Measurements from ENCODE around the gene NFE2L3. TPM values are rescaled to one million over a fixed set of nuclear protein-coding genes. Genes with fewer than 3 reads are reported as not detected.
"Not testable (repeated sequence)": the region's sequence is repeated elsewhere in the genome, so short reads cannot be mapped to it uniquely, and the experiment has no call there.

The NFE2L3 gene
- total and polyA plus RNA-seq, 5 donors, result 0.32 to 1.3 (median 1.1) TPM

GRCh38 chr7:26171601-26172000 is 19.6 kb downstream of the NFE2L3 start:
- intact Hi-C loops (cut with DNase I), result no loop called here
- H3K4me1 ChIP-seq (ENCODE audit: control insufficient read depth, insufficient read depth, low read length), result no peaks in the 10 kb centered on the region
- no peak for ATAC-seq
- H3K4me3 ChIP-seq (ENCODE audit: low read length), result no peak overlapping the region
- no peaks in the 10 kb centered on the region for H3K27me3 ChIP-seq (ENCODE audit: control insufficient read depth, insufficient read depth)
- WGBS, result 92% methylated on average over 2 of the region's 2 CpGs
- no peak overlapping the region for H3K27ac ChIP-seq (ENCODE audit: low read length)
- no peaks in the 10 kb centered on the region for H3K9me3 ChIP-seq (ENCODE audit: control insufficient read depth, low read length)
- no peak for DNase-seq

GRCh38 chr7:26172048-26172447 is 20.1 kb downstream of the NFE2L3 start:
- intact Hi-C loops (cut with DNase I), result no loop called here
- H3K9me3 ChIP-seq (ENCODE audit: control insufficient read depth, low read length), result no peaks in the 10 kb centered on the region
- H3K27me3 ChIP-seq (ENCODE audit: control insufficient read depth, insufficient read depth), result no peaks in the 10 kb centered on the region
- no peaks in the 10 kb centered on the region for H3K4me1 ChIP-seq (ENCODE audit: control insufficient read depth, insufficient read depth, low read length)
- DNase-seq (no peak), ATAC-seq (no peak)
- no peak overlapping the region for H3K4me3 ChIP-seq (ENCODE audit: low read length)
- no peak overlapping the region for H3K27ac ChIP-seq (ENCODE audit: low read length)
- 97% methylated on average over 1 of the region's 1 CpG for WGBS

GRCh38 chr7:26175903-26176302 is 23.9 kb downstream of the NFE2L3 start:
- H3K4me1 ChIP-seq (ENCODE audit: control insufficient read depth, insufficient read depth, low read length); H3K27me3 ChIP-seq (ENCODE audit: control insufficient read depth, insufficient read depth); intact Hi-C loops (cut with DNase I); H3K9me3 ChIP-seq (ENCODE audit: control insufficient read depth, low read length); H3K27ac ChIP-seq (ENCODE audit: low read length); DNase-seq; ATAC-seq; H3K4me3 ChIP-seq (ENCODE audit: low read length): not testable (repeated sequence)
- WGBS, result 93% methylated on average over 2 of the region's 4 CpGs

- ATAC-seq; H3K4me3 ChIP-seq (ENCODE audit: low read length); H3K9me3 ChIP-seq (ENCODE audit: control insufficient read depth, low read length); H3K27me3 ChIP-seq (ENCODE audit: control insufficient read depth, insufficient read depth); intact Hi-C loops (cut with DNase I); DNase-seq; H3K4me1 ChIP-seq (ENCODE audit: control insufficient read depth, insufficient read depth, low read length); H3K27ac ChIP-seq (ENCODE audit: low read length): not testable (repeated sequence)
- 98% methylated on average over 18 of the region's 26 CpGs for WGBS
These were observed 24.7 kb downstream of the NFE2L3 start for GRCh38 chr7:26176696-26177095.

GRCh38 chr7:26177269-26177668 is 25.3 kb downstream of the NFE2L3 start:
- DNase-seq; intact Hi-C loops (cut with DNase I); ATAC-seq; H3K9me3 ChIP-seq (ENCODE audit: control insufficient read depth, low read length); H3K4me3 ChIP-seq (ENCODE audit: low read length); H3K27ac ChIP-seq (ENCODE audit: low read length); H3K27me3 ChIP-seq (ENCODE audit: control insufficient read depth, insufficient read depth); H3K4me1 ChIP-seq (ENCODE audit: control insufficient read depth, insufficient read depth, low read length): not testable (repeated sequence)
- 93% methylated on average over 20 of the region's 20 CpGs for WGBS

- ATAC-seq (peak; percentile 6 to 33), DNase-seq (no peak)
- 83% methylated on average over 7 of the region's 7 CpGs for WGBS
These were observed 26.4 kb downstream of the NFE2L3 start for GRCh38 chr7:26178272-26178960.

GRCh38 chr7:26179422-26179821 is 27.4 kb downstream of the NFE2L3 start:
- ATAC-seq, result peak in 1 of 2 donors; percentile 30
- H3K27me3 ChIP-seq (ENCODE audit: control insufficient read depth, insufficient read depth), result no peaks in the 10 kb centered on the region
- peaks cover 4% of the 10 kb centered on the region for H3K4me1 ChIP-seq (ENCODE audit: control insufficient read depth, insufficient read depth, low read length)
- DNase-seq, result no peak
- H3K27ac ChIP-seq (ENCODE audit: low read length), result no peak overlapping the region
- intact Hi-C loops (cut with DNase I), result no loop called here
- no peaks in the 10 kb centered on the region for H3K9me3 ChIP-seq (ENCODE audit: control insufficient read depth, low read length)
- H3K4me3 ChIP-seq (ENCODE audit: low read length), result no peak overlapping the region
- 58% methylated on average over 5 of the region's 5 CpGs for WGBS

More at GRCh38 chr7:26178272-26178960, 26.4 kb downstream of the NFE2L3 start:
- H3K27me3 ChIP-seq (ENCODE audit: control insufficient read depth, insufficient read depth), result no peaks in the 10 kb centered on the region
- intact Hi-C loops (cut with DNase I), result no loop called here
- H3K9me3 ChIP-seq (ENCODE audit: control insufficient read depth, low read length), result no peaks in the 10 kb centered on the region
- H3K4me3 ChIP-seq (ENCODE audit: low read length), result no peak overlapping the region
- peaks cover 4% of the 10 kb centered on the region for H3K4me1 ChIP-seq (ENCODE audit: control insufficient read depth, insufficient read depth, low read length)
- H3K27ac ChIP-seq (ENCODE audit: low read length), result no peak overlapping the region

GRCh38 chr7:26179826-26180497 is 28.0 kb downstream of the NFE2L3 start:
- 46% methylated on average over 8 of the region's 8 CpGs for WGBS
- peaks cover 4% of the 10 kb centered on the region for H3K4me1 ChIP-seq (ENCODE audit: control insufficient read depth, insufficient read depth, low read length)
- no peak overlapping the region for H3K4me3 ChIP-seq (ENCODE audit: low read length)
- H3K27ac ChIP-seq (ENCODE audit: low read length), result no peak overlapping the region
- no peaks in the 10 kb centered on the region for H3K27me3 ChIP-seq (ENCODE audit: control insufficient read depth, insufficient read depth)
- ATAC-seq (peak; percentile 19 to 40), DNase-seq (no peak)
- intact Hi-C loops (cut with DNase I), result no loop called here
- H3K9me3 ChIP-seq (ENCODE audit: control insufficient read depth, low read length), result no peaks in the 10 kb centered on the region

- no peaks in the 10 kb centered on the region for H3K9me3 ChIP-seq (ENCODE audit: control insufficient read depth, low read length)
- no peak for DNase-seq
- ATAC-seq, result peak; percentile 50 to 65
- no peak overlapping the region for H3K4me3 ChIP-seq (ENCODE audit: low read length)
- no peaks in the 10 kb centered on the region for H3K27me3 ChIP-seq (ENCODE audit: control insufficient read depth, insufficient read depth)
- 24% methylated on average over 5 of the region's 5 CpGs for WGBS
- intact Hi-C loops (cut with DNase I), result no loop called here
- H3K4me1 ChIP-seq (ENCODE audit: control insufficient read depth, insufficient read depth, low read length), result peaks cover 4% of the 10 kb centered on the region
- H3K27ac ChIP-seq (ENCODE audit: low read length), result no peak overlapping the region
These were observed 28.8 kb downstream of the NFE2L3 start for GRCh38 chr7:26180792-26181198.

GRCh38 chr7:26181474-26182227 is 29.7 kb downstream of the NFE2L3 start:
- no peak for DNase-seq
- ATAC-seq, result no peak
- no peaks in the 10 kb centered on the region for H3K27me3 ChIP-seq (ENCODE audit: control insufficient read depth, insufficient read depth)
- H3K4me1 ChIP-seq (ENCODE audit: control insufficient read depth, insufficient read depth, low read length), result peaks cover 4% of the 10 kb centered on the region
- H3K9me3 ChIP-seq (ENCODE audit: control insufficient read depth, low read length), result no peaks in the 10 kb centered on the region
- WGBS, result 74% methylated on average over 3 of the region's 3 CpGs
- no peak overlapping the region for H3K4me3 ChIP-seq (ENCODE audit: low read length)
- intact Hi-C loops (cut with DNase I), result no loop called here
- H3K27ac ChIP-seq (ENCODE audit: low read length), result no peak overlapping the region

- Histone ChIP-seq H3K27ac (ENCODE audit: low read length) (no peak overlapping the region), H3K27me3 (ENCODE audit: control insufficient read depth, insufficient read depth) (no peaks in the 10 kb centered on the region), H3K4me3 (ENCODE audit: low read length) (no peak overlapping the region), H3K4me1 (ENCODE audit: control insufficient read depth, insufficient read depth, low read length) (peaks cover 4% of the 10 kb centered on the region), H3K9me3 (ENCODE audit: control insufficient read depth, low read length) (no peaks in the 10 kb centered on the region)
- intact Hi-C loops (cut with DNase I), result no loop called here
- 56% methylated on average over 6 of the region's 6 CpGs for WGBS
- ATAC-seq, result no peak
- DNase-seq, result peak in 1 of 3 donors; percentile 74
These were observed 30.3 kb downstream of the NFE2L3 start for GRCh38 chr7:26182283-26182682.
